OCI-LY7 (cell line): ENCODE results near the gene SEC11A.

Experiments used
- CTCF ChIP-seq: fragments of 200-600 bp; sonication (generic); conservative IDR thresholded peaks from 2 replicates; pipeline ENCODE4 v1.5.1; 2014; ENCODE audit warnings: mild to moderate bottlenecking, antibody characterized with exemption, low read length, moderate library complexity, mixed read lengths
- EZH2phosphoT487 ChIP-seq: fragments of 200-600 bp; sonication (generic); IDR thresholded peaks from 2 replicates; pipeline ENCODE4 v1.6.1; 2018; ENCODE audit warnings: low read depth, borderline replicate concordance, mild to moderate bottlenecking, mixed run types, antibody characterized with exemption, low read length, moderate library complexity, mixed read lengths

- no peak for TF ChIP-seq EZH2phosphoT487
- TF ChIP-seq CTCF, result no peak
These were observed 49.7 kb upstream of the SEC11A start for GRCh38 chr15:84765675-84766074.
